PC-3 (cell line): ENCODE measurements around the gene MAGEF1.
A peak's percentile ranks its signal among the peaks of the same experiment; 100 is the strongest.

Experiments used
- CTCF ChIP-seq: fragments of 300-600 bp; sonication (generic); conservative IDR thresholded peaks from 2 replicates; pipeline ENCODE4 v1.5.1; 2017; ENCODE audit warnings: antibody characterized with exemption, low read depth, mild to moderate bottlenecking, low read length
- EZH2 ChIP-seq: fragments of 300-600 bp; sonication (generic); IDR thresholded peaks from one replicate; pipeline ENCODE4 v1.6.1; 2017; ENCODE audit warnings: antibody characterized with exemption, mild to moderate bottlenecking, low read length; ENCODE audit not compliant: unreplicated experiment
- EZH2phosphoT487 ChIP-seq: fragments of 300-600 bp; sonication (generic); IDR thresholded peaks from 2 replicates; pipeline ENCODE4 v1.6.1; 2018; ENCODE audit warnings: mild to moderate bottlenecking, antibody characterized with exemption, low read length, borderline replicate concordance

- TF ChIP-seq CTCF (peak; percentile 94), EZH2 (no peak), EZH2phosphoT487 (no peak)
These were observed 15.6 kb upstream of the MAGEF1 start for GRCh38 chr3:184727357-184728009.
